Activated CD4-positive, CD25-positive, alpha-beta regulatory T cell treated with anti-CD3 and anti-CD28 coated beads, Interleukin-2, amount 50 U/mL, for 16 hours (primary cell): ENCODE results near the gene KIR2DL3.

ENCODE experiments used
- DNase-seq: peaks from one replicate; pipeline ENCODE4 v3.0.0-alpha.2; 2020; ENCODE audit warnings: low read depth, low spot score

The KIR2DL3 gene

DNA sequence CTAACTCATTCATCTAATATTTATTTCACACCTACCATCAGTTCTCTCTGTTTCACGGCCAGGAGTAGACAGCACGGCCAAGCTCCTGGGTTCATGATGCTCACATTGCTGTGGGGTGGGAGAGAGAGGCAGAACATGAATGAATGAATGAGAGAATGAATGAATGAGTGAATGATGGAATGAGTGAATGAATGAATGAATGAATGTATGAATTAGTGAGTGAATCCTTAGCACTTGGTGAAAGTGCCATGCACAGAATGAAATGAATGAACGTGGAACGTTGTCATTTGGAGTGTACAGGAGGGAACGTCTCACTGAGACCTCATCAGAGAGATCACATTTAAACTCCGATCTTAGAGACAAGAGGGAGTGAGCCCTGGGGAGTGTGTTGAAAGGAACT is 53.2 kb downstream of the KIR2DL3 start:
- DNase-seq: no peak

DNA sequence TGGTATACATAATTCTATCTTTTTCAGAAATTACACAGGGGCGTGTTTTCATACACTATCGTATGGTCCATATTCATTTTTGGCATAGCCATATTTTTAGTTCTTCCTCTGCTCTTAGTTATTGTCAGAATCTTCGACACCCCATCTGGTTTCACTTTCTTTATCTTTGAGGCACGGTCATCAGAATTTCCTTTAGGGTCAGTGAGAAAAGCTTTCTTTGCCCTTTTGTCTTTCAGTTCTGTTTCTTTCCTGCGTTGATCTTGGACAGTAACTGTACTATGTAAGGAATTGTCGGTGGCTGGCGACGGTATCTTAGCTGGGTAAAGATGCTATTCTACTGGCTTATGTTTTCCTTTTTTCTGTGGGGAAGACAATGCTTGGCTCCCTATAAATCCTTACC is 54.5 kb downstream of the KIR2DL3 start:
- DNase-seq: no peak

DNA sequence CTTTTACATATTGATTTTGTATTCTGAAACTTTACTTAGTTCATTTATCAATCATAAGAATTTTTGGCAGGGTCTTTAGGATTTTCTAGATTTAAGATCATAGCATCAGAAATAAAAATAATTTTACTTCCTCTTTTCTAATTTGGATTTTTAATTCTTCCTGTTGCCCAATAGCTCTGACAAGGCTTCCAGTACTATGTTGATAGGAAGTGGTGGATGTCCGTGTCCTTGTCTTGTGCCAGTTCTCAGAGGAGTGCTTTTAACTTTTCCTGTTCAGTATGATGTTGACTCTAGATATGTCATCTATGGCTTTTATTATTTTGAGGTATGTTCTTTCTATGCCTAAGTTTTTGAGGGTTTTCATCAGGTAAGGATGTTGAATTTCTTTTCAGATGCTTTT is 57.4 kb downstream of the KIR2DL3 start:
- no peak for DNase-seq
